ENCODE data around the gene VPS26C.

- TF ChIP-seq GATA2 (IDR thresholded peaks at IDR 0.05; ENCODE audit: low read depth, low read length) (no peak), GATA3 (IDR thresholded peaks at IDR 0.05; ENCODE audit: low read depth, low read length) (no peak)
Measured at GRCh38 chr21:37281993-37282392, 14.9 kb upstream of the VPS26C start.

All from SH-SY5Y (cell line).